GM12878 (cell line): ENCODE measurements around the gene PIR. TPM values are rescaled to one million over a fixed set of nuclear protein-coding genes. Genes with fewer than 3 reads are reported as not detected.
A peak's percentile ranks its signal among the peaks of the same experiment; 100 is the strongest.

Experiments used
- ATAC-seq: fragments of 200-7000 bp; cut with Tn5 transposase; 3 replicates; pipeline ENCODE4 v1.9.1; 2020; ENCODE audit warnings: mild to moderate bottlenecking, moderate library complexity
- BruUV-seq: library from RNA; stranded (reverse); fragments of 400-500 nt; replicated peaks from 2 replicates; lab custom pipeline; 2021; lab: Mats Ljungman, UMichigan
- CTCF ChIA-PET: fragments of 300-600 bp; sonication (Branson Sonifier 250); formaldehyde crosslinking; extraction: SDS; loops from one replicate; lab custom pipeline; 2021; ENCODE audit warnings: inconsistent platforms; lab: Yijun Ruan, JAX
- POLR2A ChIA-PET: fragments of 350-600 bp; formaldehyde crosslinking; extraction: SDS; loops from one replicate; lab custom pipeline; 2021; ENCODE audit warnings: inconsistent platforms; lab: Charles Lee
- RAD21 ChIA-PET: fragments of 300-600 bp; sonication (Branson Sonifier 250); formaldehyde crosslinking; loops from one replicate; lab custom pipeline; 2023; ENCODE audit warnings: antibody characterized with exemption; ENCODE audit not compliant: unreplicated experiment; lab: Charles Lee
- SMC1A ChIA-PET: fragments of 300-600 bp; sonication (Branson Sonifier 250); formaldehyde crosslinking; loops from one replicate; lab custom pipeline; 2023; ENCODE audit not compliant: unreplicated experiment, uncharacterized antibody; lab: Charles Lee
- DNase-seq: peaks from one replicate; pipeline ENCODE4 v3.0.0-alpha.2; 2011; ENCODE audit warnings: low read depth, low spot score
- FAIRE-seq: peaks from 3 replicates; lab custom pipeline; 2011; peaks lifted over from hg19 to GRCh38; lab: Jason Lieb, UNC
- H2AFZ ChIP-seq: 2 replicates; pipeline ENCODE4 v1.6.0; 2011; ENCODE audit warnings: low read depth, low read length, control low read depth; ENCODE audit not compliant: control insufficient read depth
- H3K27ac ChIP-seq: 2 replicates; pipeline ENCODE4 v1.5.1; 2011; ENCODE audit warnings: control low read depth; ENCODE audit not compliant: control insufficient read depth, insufficient read depth
- H3K27me3 ChIP-seq, 2 experiments: replicated peaks in 1 of 2; 2 replicates each; pipeline versions ENCODE4 v1.6.0 to v1.6.1; 2011; ENCODE audit warnings: low read length in 1 of 2; ENCODE audit not compliant: control insufficient read depth in 2 of 2, insufficient read depth in 2 of 2
- H3K36me3 ChIP-seq, 2 experiments: 2 replicates each; pipeline ENCODE4 v1.5.1; 2011; ENCODE audit warnings: low read length in 1 of 2; ENCODE audit not compliant: control insufficient read depth in 2 of 2, insufficient read depth in 2 of 2
- H3K4me1 ChIP-seq: 2 replicates; pipeline ENCODE4 v1.6.1; 2011; ENCODE audit warnings: mild to moderate bottlenecking, low read length, moderate library complexity, mixed read lengths; ENCODE audit not compliant: control insufficient read depth, insufficient read depth
- H3K4me2 ChIP-seq: 2 replicates; pipeline ENCODE4 v1.6.0; 2011; ENCODE audit warnings: control low read depth; ENCODE audit not compliant: control insufficient read depth, insufficient read depth
- H3K4me3 ChIP-seq: fragments of 200-600 bp; sonication (generic); 2 replicates; pipeline ENCODE4 v1.5.1; 2016
- H3K79me2 ChIP-seq: 2 replicates; pipeline ENCODE4 v1.6.0; 2011; ENCODE audit warnings: low read length; ENCODE audit not compliant: control insufficient read depth, insufficient read depth
- H3K9ac ChIP-seq: 2 replicates; pipeline ENCODE4 v1.8.0; 2011; ENCODE audit warnings: low read length, control low read depth, mixed read lengths; ENCODE audit not compliant: control insufficient read depth, insufficient read depth
- H3K9me3 ChIP-seq: replicated peaks from 3 replicates; pipeline ENCODE4 v1.5.1; 2011; ENCODE audit warnings: mild to moderate bottlenecking, low read length; ENCODE audit not compliant: control insufficient read depth, insufficient read depth
- H4K20me1 ChIP-seq: 2 replicates; pipeline ENCODE4 v1.6.0; 2011; ENCODE audit not compliant: control insufficient read depth, insufficient read depth
- CHD4 ChIP-seq: fragments of 200-600 bp; sonication (generic); IDR thresholded peaks from 2 replicates; pipeline ENCODE4 v1.6.1; 2016; ENCODE audit warnings: mild to moderate bottlenecking
- NFYB ChIP-seq: IDR thresholded peaks from 2 replicates; pipeline ENCODE4 v1.6.1; 2011; ENCODE audit warnings: low read depth, mild to moderate bottlenecking, low read length, improper control_type of control experiment, moderate library complexity; ENCODE audit not compliant: insufficient read depth
- TARDBP ChIP-seq: IDR thresholded peaks from 2 replicates; pipeline ENCODE4 v1.6.1; 2016; ENCODE audit warnings: borderline replicate concordance
- in situ Hi-C: fragments of 300-500 bp; cut with MboI; formaldehyde crosslinking; loops from 9 replicates; pipeline ENCODE4 v1.14.3; 2018; ENCODE audit warnings: mixed read lengths
- intact Hi-C: fragments of 100-400 bp; cut with micrococcal nuclease; formaldehyde crosslinking; loops from one replicate; pipeline ENCODE4 v1.14.2; 2022; ENCODE audit not compliant: unreplicated experiment
- polyA plus RNA-seq, 11 experiments: library from polyadenylated mRNA; depleted of rRNA in 4 of 11; unstranded in 6 of 11; stranded (reverse) in 5 of 11; fragments of >200 nt; fragmentation: Nextera tagmentation in 4 of 11; fragmentation: Illumina TruSeq in 1 of 11; extraction: Ambion mirVana in 4 of 11; extraction: Trizol in 1 of 11; gene quantifications; 1 replicate in 1 of 11; 2 replicates in 10 of 11; pipeline versions ENCODE4 v1.2.1 to v1.2.3, GENCODE V29; 2011 to 2016; ENCODE audit warnings: inconsistent platforms in 2 of 11, missing spikeins in 2 of 11, low read depth in 1 of 11
- total RNA-seq, 4 experiments: library from RNA; depleted of rRNA in 3 of 4; stranded (reverse); fragments of >200 nt in 3 of 4; fragmentation: Illumina TruSeq in 1 of 4; extraction: Trizol in 1 of 4; gene quantifications; 2 replicates each; pipeline versions ENCODE4 v1.2.1 to v1.2.3, GENCODE V29; 2013 to 2021
- TF ChIP-seq, protein P1 (sequence below): fragments of 450-650 bp; IDR thresholded peaks from 2 replicates; pipeline ENCODE4 v1.6.1; 2017; ENCODE audit warnings: mild to moderate bottlenecking, moderate library complexity
- TF ChIP-seq, protein P2 (sequence below): IDR thresholded peaks from 2 replicates; pipeline ENCODE4 v1.6.1; 2012; ENCODE audit warnings: low read length, inconsistent platforms
- TF ChIP-seq, protein P3 (sequence below): IDR thresholded peaks from 2 replicates; pipeline ENCODE4 v1.6.1; 2012; ENCODE audit warnings: improper control_type of control experiment, low read depth, low read length; ENCODE audit not compliant: insufficient replicate concordance
- TF ChIP-seq, protein P4 (sequence below): fragments of 450-650 bp; IDR thresholded peaks from 2 replicates; pipeline ENCODE4 v1.6.1; 2017; ENCODE audit warnings: antibody characterized with exemption, mild to moderate bottlenecking, moderate library complexity

PIR gene
- total and polyA plus RNA-seq, 10 of the 15 experiments (the other 5 are each of a cell fraction or from before 2014, with no cell fraction given), result 3.8 to 16.5 (median 7.3) TPM

- Histone ChIP-seq H3K27ac (no peak overlapping the region), H3K9ac (no peak overlapping the region), H3K79me2 (no peaks in the 10 kb centered on the region), H3K36me3 (no peaks in the 10 kb centered on the region), H4K20me1 (no peaks in the 10 kb centered on the region), H3K9me3 (no peaks in the 10 kb centered on the region), H2AFZ (no peak overlapping the region), H3K4me1 (no peaks in the 10 kb centered on the region), H3K4me2 (no peak overlapping the region), H3K4me3 (no peak overlapping the region), H3K27me3 (no peaks in the 10 kb centered on the region)
- ChIA-PET POLR2A (no interaction called here), CTCF (no interaction called here), RAD21 (no interaction called here), SMC1A (interaction anchor here (1.6 kb wide), 1 partner anchor 68 kb away, joined by 5 read pairs; no protein-coding TSS in a partner anchor)
- in situ Hi-C loops, result no loop called here
- no peak for DNase-seq
- FAIRE-seq, result no peak
- TF ChIP-seq, protein P1, sequence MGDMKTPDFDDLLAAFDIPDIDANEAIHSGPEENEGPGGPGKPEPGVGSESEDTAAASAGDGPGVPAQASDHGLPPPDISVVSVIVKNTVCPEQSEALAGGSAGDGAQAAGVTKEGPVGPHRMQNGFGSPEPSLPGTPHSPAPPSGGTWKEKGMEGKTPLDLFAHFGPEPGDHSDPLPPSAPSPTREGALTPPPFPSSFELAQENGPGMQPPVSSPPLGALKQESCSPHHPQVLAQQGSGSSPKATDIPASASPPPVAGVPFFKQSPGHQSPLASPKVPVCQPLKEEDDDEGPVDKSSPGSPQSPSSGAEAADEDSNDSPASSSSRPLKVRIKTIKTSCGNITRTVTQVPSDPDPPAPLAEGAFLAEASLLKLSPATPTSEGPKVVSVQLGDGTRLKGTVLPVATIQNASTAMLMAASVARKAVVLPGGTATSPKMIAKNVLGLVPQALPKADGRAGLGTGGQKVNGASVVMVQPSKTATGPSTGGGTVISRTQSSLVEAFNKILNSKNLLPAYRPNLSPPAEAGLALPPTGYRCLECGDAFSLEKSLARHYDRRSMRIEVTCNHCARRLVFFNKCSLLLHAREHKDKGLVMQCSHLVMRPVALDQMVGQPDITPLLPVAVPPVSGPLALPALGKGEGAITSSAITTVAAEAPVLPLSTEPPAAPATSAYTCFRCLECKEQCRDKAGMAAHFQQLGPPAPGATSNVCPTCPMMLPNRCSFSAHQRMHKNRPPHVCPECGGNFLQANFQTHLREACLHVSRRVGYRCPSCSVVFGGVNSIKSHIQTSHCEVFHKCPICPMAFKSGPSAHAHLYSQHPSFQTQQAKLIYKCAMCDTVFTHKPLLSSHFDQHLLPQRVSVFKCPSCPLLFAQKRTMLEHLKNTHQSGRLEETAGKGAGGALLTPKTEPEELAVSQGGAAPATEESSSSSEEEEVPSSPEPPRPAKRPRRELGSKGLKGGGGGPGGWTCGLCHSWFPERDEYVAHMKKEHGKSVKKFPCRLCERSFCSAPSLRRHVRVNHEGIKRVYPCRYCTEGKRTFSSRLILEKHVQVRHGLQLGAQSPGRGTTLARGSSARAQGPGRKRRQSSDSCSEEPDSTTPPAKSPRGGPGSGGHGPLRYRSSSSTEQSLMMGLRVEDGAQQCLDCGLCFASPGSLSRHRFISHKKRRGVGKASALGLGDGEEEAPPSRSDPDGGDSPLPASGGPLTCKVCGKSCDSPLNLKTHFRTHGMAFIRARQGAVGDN, result no peak
- TF ChIP-seq NFYB (no peak), TARDBP (no peak), CHD4 (no peak)
- TF ChIP-seq, protein P2, sequence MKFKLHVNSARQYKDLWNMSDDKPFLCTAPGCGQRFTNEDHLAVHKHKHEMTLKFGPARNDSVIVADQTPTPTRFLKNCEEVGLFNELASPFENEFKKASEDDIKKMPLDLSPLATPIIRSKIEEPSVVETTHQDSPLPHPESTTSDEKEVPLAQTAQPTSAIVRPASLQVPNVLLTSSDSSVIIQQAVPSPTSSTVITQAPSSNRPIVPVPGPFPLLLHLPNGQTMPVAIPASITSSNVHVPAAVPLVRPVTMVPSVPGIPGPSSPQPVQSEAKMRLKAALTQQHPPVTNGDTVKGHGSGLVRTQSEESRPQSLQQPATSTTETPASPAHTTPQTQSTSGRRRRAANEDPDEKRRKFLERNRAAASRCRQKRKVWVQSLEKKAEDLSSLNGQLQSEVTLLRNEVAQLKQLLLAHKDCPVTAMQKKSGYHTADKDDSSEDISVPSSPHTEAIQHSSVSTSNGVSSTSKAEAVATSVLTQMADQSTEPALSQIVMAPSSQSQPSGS, result no peak
- TF ChIP-seq, protein P3, sequence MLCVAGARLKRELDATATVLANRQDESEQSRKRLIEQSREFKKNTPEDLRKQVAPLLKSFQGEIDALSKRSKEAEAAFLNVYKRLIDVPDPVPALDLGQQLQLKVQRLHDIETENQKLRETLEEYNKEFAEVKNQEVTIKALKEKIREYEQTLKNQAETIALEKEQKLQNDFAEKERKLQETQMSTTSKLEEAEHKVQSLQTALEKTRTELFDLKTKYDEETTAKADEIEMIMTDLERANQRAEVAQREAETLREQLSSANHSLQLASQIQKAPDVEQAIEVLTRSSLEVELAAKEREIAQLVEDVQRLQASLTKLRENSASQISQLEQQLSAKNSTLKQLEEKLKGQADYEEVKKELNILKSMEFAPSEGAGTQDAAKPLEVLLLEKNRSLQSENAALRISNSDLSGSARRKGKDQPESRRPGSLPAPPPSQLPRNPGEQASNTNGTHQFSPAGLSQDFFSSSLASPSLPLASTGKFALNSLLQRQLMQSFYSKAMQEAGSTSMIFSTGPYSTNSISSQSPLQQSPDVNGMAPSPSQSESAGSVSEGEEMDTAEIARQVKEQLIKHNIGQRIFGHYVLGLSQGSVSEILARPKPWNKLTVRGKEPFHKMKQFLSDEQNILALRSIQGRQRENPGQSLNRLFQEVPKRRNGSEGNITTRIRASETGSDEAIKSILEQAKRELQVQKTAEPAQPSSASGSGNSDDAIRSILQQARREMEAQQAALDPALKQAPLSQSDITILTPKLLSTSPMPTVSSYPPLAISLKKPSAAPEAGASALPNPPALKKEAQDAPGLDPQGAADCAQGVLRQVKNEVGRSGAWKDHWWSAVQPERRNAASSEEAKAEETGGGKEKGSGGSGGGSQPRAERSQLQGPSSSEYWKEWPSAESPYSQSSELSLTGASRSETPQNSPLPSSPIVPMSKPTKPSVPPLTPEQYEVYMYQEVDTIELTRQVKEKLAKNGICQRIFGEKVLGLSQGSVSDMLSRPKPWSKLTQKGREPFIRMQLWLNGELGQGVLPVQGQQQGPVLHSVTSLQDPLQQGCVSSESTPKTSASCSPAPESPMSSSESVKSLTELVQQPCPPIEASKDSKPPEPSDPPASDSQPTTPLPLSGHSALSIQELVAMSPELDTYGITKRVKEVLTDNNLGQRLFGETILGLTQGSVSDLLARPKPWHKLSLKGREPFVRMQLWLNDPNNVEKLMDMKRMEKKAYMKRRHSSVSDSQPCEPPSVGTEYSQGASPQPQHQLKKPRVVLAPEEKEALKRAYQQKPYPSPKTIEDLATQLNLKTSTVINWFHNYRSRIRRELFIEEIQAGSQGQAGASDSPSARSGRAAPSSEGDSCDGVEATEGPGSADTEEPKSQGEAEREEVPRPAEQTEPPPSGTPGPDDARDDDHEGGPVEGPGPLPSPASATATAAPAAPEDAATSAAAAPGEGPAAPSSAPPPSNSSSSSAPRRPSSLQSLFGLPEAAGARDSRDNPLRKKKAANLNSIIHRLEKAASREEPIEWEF, result no peak
- TF ChIP-seq, protein P4, sequence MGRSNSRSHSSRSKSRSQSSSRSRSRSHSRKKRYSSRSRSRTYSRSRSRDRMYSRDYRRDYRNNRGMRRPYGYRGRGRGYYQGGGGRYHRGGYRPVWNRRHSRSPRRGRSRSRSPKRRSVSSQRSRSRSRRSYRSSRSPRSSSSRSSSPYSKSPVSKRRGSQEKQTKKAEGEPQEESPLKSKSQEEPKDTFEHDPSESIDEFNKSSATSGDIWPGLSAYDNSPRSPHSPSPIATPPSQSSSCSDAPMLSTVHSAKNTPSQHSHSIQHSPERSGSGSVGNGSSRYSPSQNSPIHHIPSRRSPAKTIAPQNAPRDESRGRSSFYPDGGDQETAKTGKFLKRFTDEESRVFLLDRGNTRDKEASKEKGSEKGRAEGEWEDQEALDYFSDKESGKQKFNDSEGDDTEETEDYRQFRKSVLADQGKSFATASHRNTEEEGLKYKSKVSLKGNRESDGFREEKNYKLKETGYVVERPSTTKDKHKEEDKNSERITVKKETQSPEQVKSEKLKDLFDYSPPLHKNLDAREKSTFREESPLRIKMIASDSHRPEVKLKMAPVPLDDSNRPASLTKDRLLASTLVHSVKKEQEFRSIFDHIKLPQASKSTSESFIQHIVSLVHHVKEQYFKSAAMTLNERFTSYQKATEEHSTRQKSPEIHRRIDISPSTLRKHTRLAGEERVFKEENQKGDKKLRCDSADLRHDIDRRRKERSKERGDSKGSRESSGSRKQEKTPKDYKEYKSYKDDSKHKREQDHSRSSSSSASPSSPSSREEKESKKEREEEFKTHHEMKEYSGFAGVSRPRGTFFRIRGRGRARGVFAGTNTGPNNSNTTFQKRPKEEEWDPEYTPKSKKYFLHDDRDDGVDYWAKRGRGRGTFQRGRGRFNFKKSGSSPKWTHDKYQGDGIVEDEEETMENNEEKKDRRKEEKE, result no peak
- BruUV-seq, result no TSS peak
- intact Hi-C loops, result no loop called here
- peak; percentile 64; the same call in 2 of the 3 replicates for ATAC-seq
These were observed 94.3 kb downstream of the PIR start for GRCh38 chrX:15398874-15399273.
